Small intestine (tissue), 16 donors: ENCODE measurements around the gene STRBP. TPM values are rescaled to one million over a fixed set of nuclear protein-coding genes. Genes with fewer than 3 reads are reported as not detected.

Experiments used
- DNase-seq, 2 donors: peaks; one replicate each; pipeline versions ENCODE4 v3.0.0 to v3.0.0-alpha.2; 2013
- FAIRE-seq: peaks from 2 replicates; lab custom pipeline; 2012; peaks lifted over from hg19 to GRCh38; lab: Jason Lieb, UNC
- H3K27ac ChIP-seq, 3 donors: one replicate each; pipeline ENCODE4 v1.5.1; 2013; ENCODE audit warnings: low read length in 2 of 3, mild to moderate bottlenecking in 2 of 3, control low read depth in 1 of 3, inconsistent platforms in 1 of 3, low read depth in 1 of 3, moderate library complexity in 1 of 3
- H3K27me3 ChIP-seq, 3 donors: one replicate each; pipeline ENCODE4 v1.6.1; 2013; ENCODE audit warnings: low read length in 3 of 3, inconsistent platforms in 1 of 3; ENCODE audit not compliant: control insufficient read depth in 3 of 3, insufficient read depth in 3 of 3
- H3K36me3 ChIP-seq, 3 donors: one replicate each; pipeline ENCODE4 v1.6.1; 2013; ENCODE audit warnings: low read length in 3 of 3, inconsistent platforms in 1 of 3, low read depth in 1 of 3, mild to moderate bottlenecking in 1 of 3, moderate library complexity in 1 of 3; ENCODE audit not compliant: control insufficient read depth in 3 of 3, insufficient read depth in 2 of 3
- H3K4me1 ChIP-seq, 3 donors: one replicate each; pipeline ENCODE4 v1.6.1; 2013; ENCODE audit warnings: low read length in 2 of 3, inconsistent platforms in 1 of 3, low read depth in 1 of 3, mild to moderate bottlenecking in 1 of 3, moderate library complexity in 1 of 3; ENCODE audit not compliant: control insufficient read depth in 3 of 3, insufficient read depth in 2 of 3
- H3K4me3 ChIP-seq, 3 donors: one replicate each; pipeline ENCODE4 v1.5.1; 2013; ENCODE audit warnings: low read length in 3 of 3, control low read depth in 1 of 3, inconsistent platforms in 1 of 3, low read depth in 1 of 3, mild to moderate bottlenecking in 1 of 3, moderate library complexity in 1 of 3
- H3K9me3 ChIP-seq, 2 donors: one replicate each; pipeline ENCODE4 v1.6.1; 2013; ENCODE audit warnings: low read depth in 1 of 2, low read length in 1 of 2; ENCODE audit not compliant: control insufficient read depth in 2 of 2, insufficient read depth in 1 of 2
- WGBS, 3 donors: extraction: QIAGEN DNeasy Blood & Tissue Kit; methylation state at CpG; one replicate each; pipeline ENCODE4 v1.1.7; 2013; 5-methylcytosine and 5-hydroxymethylcytosine counted together
- long read RNA-seq, 10 donors: transcript quantifications; one replicate each; lab custom pipeline, GENCODE V29; 2026
- polyA plus RNA-seq, 4 donors: library from polyadenylated mRNA; stranded (reverse) in 3 of 4; unstranded in 1 of 4; fragments of 200-250 nt in 3 of 4; fragments of 120-200 nt in 1 of 4; gene quantifications; one replicate each; pipeline versions ENCODE4 v1.2.1 to v1.2.3, GENCODE V29; 2013
- donor health status: healthy with polysubstance abuse.
- donor health status: control.
- donor health status: control.
- donor health status: Bipolar disorder and iron deficiency.
- donor health status: healthy.

Gene STRBP
- 10 to 100 TPM; 13.8 to 26.6 (median 23.0) TPM for polyA plus RNA-seq
- long read RNA-seq, donor 1 = 0 reads
- long read RNA-seq, donor 2 = 0 reads
- long read RNA-seq, donor 3 = 0 reads
- long read RNA-seq, donor 4 = 0 reads
- long read RNA-seq, donor 5 = 0 reads
- long read RNA-seq, donor 6 = 0 reads
- long read RNA-seq, donor 7 = 0 reads
- long read RNA-seq, donor 8 = 0 reads
- long read RNA-seq, donor 9 = 0 reads
- long read RNA-seq, donor 10 = 0 reads

- FAIRE-seq = no peak
- peak within 1 kb of the TSS; percentile 75 to 95 (median 75) for H3K4me3 ChIP-seq
- DNase-seq = peak; percentile 91 to 98
- H3K4me1 ChIP-seq = peaks cover 0 to 15% (median 5%) of the 10 kb centered on the region in 3 donors
- H3K27ac ChIP-seq = peak within 1 kb of the TSS; percentile 74 to 84 (median 80)
- no peaks in the 10 kb centered on the region for H3K9me3 ChIP-seq
- no peaks in the 10 kb centered on the region for H3K36me3 ChIP-seq
- WGBS, 3 donors = 0 to 1% (median 0%) methylated on average over 77 to 97 of the region's 97 CpGs
- peaks cover 0 to 3% (median 0%) of the 10 kb centered on the region in 3 donors for H3K27me3 ChIP-seq
These were observed at the start of gene STRBP for GRCh38 chr9:123268465-123269259. Gene STRBP, minus strand, starts transcription at chr9:123268586. Its CDS starts 84,452 bp downstream, at chr9:123184134.

- no peak for DNase-seq
These were observed 47.8 kb upstream of the STRBP start for GRCh38 chr9:123316053-123316718.

GRCh38 chr9:123315635-123316034 is 47.2 kb upstream of the STRBP start:
- no peak overlapping the region for H3K4me3 ChIP-seq
- WGBS, 3 donors = 72 to 87% (median 77%) methylated on average over 2 of the region's 2 CpGs
- no peaks in the 10 kb centered on the region for H3K4me1 ChIP-seq
- FAIRE-seq (no peak), DNase-seq (no peak)
- no peak overlapping the region for H3K27ac ChIP-seq
- H3K27me3 ChIP-seq = peaks cover 0 to 5% (median 0%) of the 10 kb centered on the region in 3 donors
- H3K9me3 ChIP-seq = no peaks in the 10 kb centered on the region
- no peaks in the 10 kb centered on the region for H3K36me3 ChIP-seq

More at GRCh38 chr9:123316053-123316718, 47.8 kb upstream of the STRBP start:
- no peaks in the 10 kb centered on the region for H3K4me1 ChIP-seq
- FAIRE-seq = no peak
- no peak overlapping the region for H3K27ac ChIP-seq
- no peaks in the 10 kb centered on the region for H3K9me3 ChIP-seq
- H3K4me3 ChIP-seq = no peak overlapping the region
- no peaks in the 10 kb centered on the region for H3K36me3 ChIP-seq
- 67 to 74% (median 71%) methylated on average over 7 of the region's 7 CpGs for WGBS, 3 donors
- H3K27me3 ChIP-seq = peaks cover 0 to 5% (median 0%) of the 10 kb centered on the region in 3 donors

GRCh38 chr9:123314617-123315016 is 46.2 kb upstream of the STRBP start:
- FAIRE-seq (no peak), DNase-seq (no peak)
- H3K4me1 ChIP-seq = no peaks in the 10 kb centered on the region
- no peak overlapping the region for H3K27ac ChIP-seq
- H3K27me3 ChIP-seq = peaks cover 0 to 3% (median 0%) of the 10 kb centered on the region in 3 donors
- H3K9me3 ChIP-seq = no peaks in the 10 kb centered on the region
- 94 to 96% (median 94%) methylated on average over 6 of the region's 6 CpGs for WGBS, 3 donors
- H3K36me3 ChIP-seq = no peaks in the 10 kb centered on the region
- no peak overlapping the region for H3K4me3 ChIP-seq

GRCh38 chr9:123312306-123312877 is 44.0 kb upstream of the STRBP start:
- no peaks in the 10 kb centered on the region for H3K36me3 ChIP-seq
- H3K9me3 ChIP-seq = no peaks in the 10 kb centered on the region
- WGBS, 3 donors = 69 to 80% (median 75%) methylated on average over 4 of the region's 4 CpGs
- DNase-seq (no peak), FAIRE-seq (no peak)
- no peak overlapping the region for H3K4me3 ChIP-seq
- no peak overlapping the region for H3K27ac ChIP-seq
- H3K4me1 ChIP-seq = no peaks in the 10 kb centered on the region
- no peaks in the 10 kb centered on the region for H3K27me3 ChIP-seq

GRCh38 chr9:123311250-123311752 is 42.9 kb upstream of the STRBP start:
- FAIRE-seq (no peak), DNase-seq (no peak)
- H3K4me3 ChIP-seq = no peak overlapping the region
- WGBS, 3 donors = 59 to 77% (median 77%) methylated on average over 9 of the region's 9 CpGs
- H3K27me3 ChIP-seq = no peaks in the 10 kb centered on the region
- no peaks in the 10 kb centered on the region for H3K36me3 ChIP-seq
- H3K9me3 ChIP-seq = no peaks in the 10 kb centered on the region
- no peaks in the 10 kb centered on the region for H3K4me1 ChIP-seq
- no peak overlapping the region for H3K27ac ChIP-seq

- no peaks in the 10 kb centered on the region for H3K4me1 ChIP-seq
- FAIRE-seq (no peak), DNase-seq (no peak)
- H3K9me3 ChIP-seq = no peaks in the 10 kb centered on the region
- H3K27me3 ChIP-seq = no peaks in the 10 kb centered on the region
- H3K27ac ChIP-seq = no peak overlapping the region
- 41 to 51% (median 47%) methylated on average over 4 of the region's 4 CpGs for WGBS, 3 donors
- no peak overlapping the region for H3K4me3 ChIP-seq
- no peaks in the 10 kb centered on the region for H3K36me3 ChIP-seq
These were observed 42.3 kb upstream of the STRBP start for GRCh38 chr9:123310551-123311249.
